ENCODE measurements around the gene GIPC1. TPM values are rescaled to one million over a fixed set of nuclear protein-coding genes. Genes with fewer than 3 reads are reported as not detected.

The GIPC1 gene
- total and polyA plus RNA-seq, 9 of the 15 experiments (the other 6 are each of a cell fraction or from before 2014, with no cell fraction given) = 0.49 to 54.7 (median 24.8) TPM

GRCh38 chr19:14529254-14530004 lies 33.5 kb upstream of the GIPC1 start, which contains the start of gene TECR (continued):
- TF ChIP-seq SRSF7 (optimal IDR thresholded peaks at IDR 0.05; ENCODE audit: low read depth, low read length) (no peak), KAT7 (CRISPR knock-in tag; IDR thresholded peaks at IDR 0.05; ENCODE audit: borderline replicate concordance) (no peak), ZNF3 (CRISPR knock-in tag; IDR thresholded peaks at IDR 0.05) (no peak), CBFA2T3 (IDR thresholded peaks at IDR 0.05) (0 out of 2 replicates have a peak, but pooled peaks have one; percentile 5), JUND (IDR thresholded peaks at IDR 0.05; ENCODE audit: borderline replicate concordance, low read depth, low read length) (0 out of 2 replicates have a peak, but pooled peaks have one; percentile 16), JUND (tag; IDR thresholded peaks at IDR 0.05; ENCODE audit: borderline replicate concordance, low read depth, low read length) (no peak; the same call in 2 of the 3 replicates), PML (IDR thresholded peaks at IDR 0.05; ENCODE audit: low read length) (peak; percentile 79; the same call in 1 of the 2 replicates), BRF1 (IDR thresholded peaks at IDR 0.05; ENCODE audit: borderline replicate concordance, extremely low read depth, insufficient read length) (no peak), ADNP (tag; IDR thresholded peaks at IDR 0.05) (no peak), ESRRA (IDR thresholded peaks at IDR 0.05; ENCODE audit: borderline replicate concordance, low read depth) (peak; percentile 73; the same call in 1 of the 2 replicates), RFX5 (IDR thresholded peaks at IDR 0.05; ENCODE audit: low read depth, low read length) (no peak), ZBTB2 (IDR thresholded peaks at IDR 0.05) (peak; percentile 92), TCF7L2 (IDR thresholded peaks at IDR 0.05; ENCODE audit: low read depth, low read length) (no peak), ZNF212 (CRISPR knock-in tag; IDR thresholded peaks at IDR 0.05) (no peak), ZBTB7A (IDR thresholded peaks at IDR 0.05; ENCODE audit: borderline replicate concordance, control insufficient read depth, low read depth, low read length) (peak; percentile 17; the same call in 1 of the 2 replicates), ZC3H4 (CRISPR knock-in tag; IDR thresholded peaks at IDR 0.05; ENCODE audit: borderline replicate concordance) (no peak), ZNF830 (CRISPR knock-in tag; IDR thresholded peaks at IDR 0.05) (peak; percentile 56; the same call in 1 of the 2 replicates), KLF1 (tag; IDR thresholded peaks at IDR 0.05) (no peak), HDAC2 (IDR thresholded peaks at IDR 0.05) (no peak), MAFK (IDR thresholded peaks at IDR 0.05; ENCODE audit: low read length) (peak; percentile 43; the same call in 1 of the 2 replicates), NR0B1 (IDR thresholded peaks at IDR 0.05; ENCODE audit: partially characterized antibody) (no peak), MXD1 (CRISPR knock-in tag; IDR thresholded peaks at IDR 0.05; ENCODE audit: borderline replicate concordance, poor library complexity, severe bottlenecking) (no peak), ZC3H11A (IDR thresholded peaks at IDR 0.05; ENCODE audit: low read depth, low read length) (no peak), SMARCE1 (IDR thresholded peaks at IDR 0.05) (no peak), ZNF316 (IDR thresholded peaks at IDR 0.05) (peak; percentile 75), SP2 (IDR thresholded peaks at IDR 0.05; ENCODE audit: extremely low read depth, low read depth, low read length, poor library complexity, severe bottlenecking) (peak; percentile 36), SAFB (IDR thresholded peaks at IDR 0.05; ENCODE audit: borderline replicate concordance, low read depth, low read length) (no peak), MYNN (IDR thresholded peaks at IDR 0.05) (no peak), MYNN (CRISPR knock-in tag; IDR thresholded peaks at IDR 0.05) (no peak)

Measured in K562 (cell line).